B cell (primary cell): Measurements from ENCODE around the gene ARID3B.

ENCODE experiments used
- CTCF ChIP-seq: fragments of 200-600 bp; IDR thresholded peaks from one replicate; pipeline ENCODE4 v1.8.0; 2022; ENCODE audit warnings: antibody characterized with exemption, mild to moderate bottlenecking
- EZH2 ChIP-seq: IDR thresholded peaks from 2 replicates; pipeline ENCODE4 v1.6.1; 2012; ENCODE audit warnings: borderline replicate concordance, low read depth, mild to moderate bottlenecking, moderate library complexity, low read length; ENCODE audit not compliant: insufficient read depth, poor library complexity, severe bottlenecking

GRCh38 chr15:74584779-74585178 is 43.8 kb downstream of the ARID3B start:
- no peak for TF ChIP-seq CTCF
- TF ChIP-seq EZH2, result no peak
